ENCODE results near the gene DARS1.
"Not testable (repeated sequence)": the region's sequence is repeated elsewhere in the genome, so short reads cannot be mapped to it uniquely, and the experiment has no call there.

The DARS1 gene

GRCh38 chr2:135890149-135890548 lies 95.3 kb downstream of the DARS1 start:
- H3K27ac ChIP-seq (ENCODE audit: low read depth, low read length) = no peak overlapping the region
- no peaks in the 10 kb centered on the region for H3K9me2 ChIP-seq (replicated peaks; ENCODE audit: insufficient read depth, low read length)
- no peaks in the 10 kb centered on the region for H3K79me2 ChIP-seq (ENCODE audit: insufficient read depth, low read length)
- no peak overlapping the region for H2AFZ ChIP-seq (ENCODE audit: low read depth, low read length, severe bottlenecking)
- H4K20me1 ChIP-seq (ENCODE audit: low read depth, low read length) = no peaks in the 10 kb centered on the region
- no peaks in the 10 kb centered on the region; the same call in 1 of the 2 replicates for H3K9me3 ChIP-seq (ENCODE audit: insufficient read depth, low read length)
- no peak for TF ChIP-seq EZH2phosphoT487 (conservative IDR thresholded peaks at IDR 0.05; ENCODE audit: low read length)
- TF ChIP-seq, protein P1, sequence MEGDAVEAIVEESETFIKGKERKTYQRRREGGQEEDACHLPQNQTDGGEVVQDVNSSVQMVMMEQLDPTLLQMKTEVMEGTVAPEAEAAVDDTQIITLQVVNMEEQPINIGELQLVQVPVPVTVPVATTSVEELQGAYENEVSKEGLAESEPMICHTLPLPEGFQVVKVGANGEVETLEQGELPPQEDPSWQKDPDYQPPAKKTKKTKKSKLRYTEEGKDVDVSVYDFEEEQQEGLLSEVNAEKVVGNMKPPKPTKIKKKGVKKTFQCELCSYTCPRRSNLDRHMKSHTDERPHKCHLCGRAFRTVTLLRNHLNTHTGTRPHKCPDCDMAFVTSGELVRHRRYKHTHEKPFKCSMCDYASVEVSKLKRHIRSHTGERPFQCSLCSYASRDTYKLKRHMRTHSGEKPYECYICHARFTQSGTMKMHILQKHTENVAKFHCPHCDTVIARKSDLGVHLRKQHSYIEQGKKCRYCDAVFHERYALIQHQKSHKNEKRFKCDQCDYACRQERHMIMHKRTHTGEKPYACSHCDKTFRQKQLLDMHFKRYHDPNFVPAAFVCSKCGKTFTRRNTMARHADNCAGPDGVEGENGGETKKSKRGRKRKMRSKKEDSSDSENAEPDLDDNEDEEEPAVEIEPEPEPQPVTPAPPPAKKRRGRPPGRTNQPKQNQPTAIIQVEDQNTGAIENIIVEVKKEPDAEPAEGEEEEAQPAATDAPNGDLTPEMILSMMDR (IDR thresholded peaks at IDR 0.05; ENCODE audit: insufficient read depth, low read length, poor library complexity, severe bottlenecking) = no peak
- H3K4me2 ChIP-seq (ENCODE audit: low read depth, low read length, poor library complexity, severe bottlenecking) = no peak overlapping the region
- no peak overlapping the region for H3K9ac ChIP-seq (ENCODE audit: low read length)
- H3K27me3 ChIP-seq (ENCODE audit: low read length) = no peaks in the 10 kb centered on the region
- no peaks in the 10 kb centered on the region for H3K36me3 ChIP-seq (ENCODE audit: low read length)
- no peaks in the 10 kb centered on the region for H3F3A ChIP-seq (ENCODE audit: insufficient read depth)
- no peak overlapping the region for H3K4me3 ChIP-seq (ENCODE audit: insufficient read depth, low read length, poor library complexity, severe bottlenecking)

DNA sequence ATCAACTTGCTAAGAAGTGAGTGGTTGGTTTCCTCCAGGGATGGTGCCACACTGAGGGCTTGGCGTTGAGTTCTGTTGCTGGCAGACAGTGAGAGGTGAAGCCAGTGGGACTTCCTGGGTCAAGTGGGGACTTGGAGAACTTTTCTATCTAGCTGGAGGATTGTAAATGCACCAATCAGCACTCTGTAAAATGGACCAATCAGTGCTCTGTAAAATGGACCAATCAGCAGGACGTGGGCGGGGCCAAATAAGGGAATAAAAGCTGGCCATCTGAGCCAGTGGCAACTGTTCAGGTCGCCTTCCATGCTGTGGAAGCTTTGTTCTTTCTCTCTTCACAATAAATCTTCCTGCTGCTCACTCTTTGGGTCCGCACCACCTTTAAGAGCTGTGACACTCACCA lies 96.8 kb downstream of the DARS1 start:
- not testable (repeated sequence) for H3K36me3 ChIP-seq (ENCODE audit: low read length); H3K4me3 ChIP-seq (ENCODE audit: insufficient read depth, low read length, poor library complexity, severe bottlenecking); H3K79me2 ChIP-seq (ENCODE audit: insufficient read depth, low read length); H3K9me3 ChIP-seq (ENCODE audit: insufficient read depth, low read length); H3K9ac ChIP-seq (ENCODE audit: low read length); H3K27me3 ChIP-seq (ENCODE audit: low read length); H3K9me2 ChIP-seq (replicated peaks; ENCODE audit: insufficient read depth, low read length); H2AFZ ChIP-seq (ENCODE audit: low read depth, low read length, severe bottlenecking); H4K20me1 ChIP-seq (ENCODE audit: low read depth, low read length); H3K27ac ChIP-seq (ENCODE audit: low read depth, low read length); H3K4me2 ChIP-seq (ENCODE audit: low read depth, low read length, poor library complexity, severe bottlenecking); H3F3A ChIP-seq (ENCODE audit: insufficient read depth)

- Histone ChIP-seq H3K9ac (ENCODE audit: low read length) (no peak overlapping the region), H3K9me2 (replicated peaks; ENCODE audit: insufficient read depth, low read length) (no peaks in the 10 kb centered on the region), H3K27ac (ENCODE audit: low read depth, low read length) (no peak overlapping the region), H3K36me3 (ENCODE audit: low read length) (no peaks in the 10 kb centered on the region), H3K79me2 (ENCODE audit: insufficient read depth, low read length) (no peaks in the 10 kb centered on the region), H3K27me3 (ENCODE audit: low read length) (no peaks in the 10 kb centered on the region), H3K4me2 (ENCODE audit: low read depth, low read length, poor library complexity, severe bottlenecking) (no peak overlapping the region), H4K20me1 (ENCODE audit: low read depth, low read length) (no peaks in the 10 kb centered on the region), H3K9me3 (ENCODE audit: insufficient read depth, low read length) (no peaks in the 10 kb centered on the region; the same call in 1 of the 2 replicates), H2AFZ (ENCODE audit: low read depth, low read length, severe bottlenecking) (no peak overlapping the region), H3K4me3 (ENCODE audit: insufficient read depth, low read length, poor library complexity, severe bottlenecking) (no peak overlapping the region), H3F3A (ENCODE audit: insufficient read depth) (no peaks in the 10 kb centered on the region)
- TF ChIP-seq EZH2phosphoT487 (conservative IDR thresholded peaks at IDR 0.05; ENCODE audit: low read length) = no peak
- TF ChIP-seq, protein P1 (IDR thresholded peaks at IDR 0.05; ENCODE audit: insufficient read depth, low read length, poor library complexity, severe bottlenecking) = no peak
These were observed 99.7 kb downstream of the DARS1 start for GRCh38 chr2:135885709-135886108.

- no peak overlapping the region for H2AFZ ChIP-seq (ENCODE audit: low read depth, low read length, severe bottlenecking)
- H3K79me2 ChIP-seq (ENCODE audit: insufficient read depth, low read length) = no peaks in the 10 kb centered on the region
- no peak overlapping the region for H3K4me2 ChIP-seq (ENCODE audit: low read depth, low read length, poor library complexity, severe bottlenecking)
These were observed 103.0 kb downstream of the DARS1 start for GRCh38 chr2:135882415-135882814.

GRCh38 chr2:135876770-135877169 lies 108.7 kb downstream of the DARS1 start:
- peaks cover 18% of the 10 kb centered on the region for H3K36me3 ChIP-seq (ENCODE audit: low read length)
- H3K4me2 ChIP-seq (ENCODE audit: low read depth, low read length, poor library complexity, severe bottlenecking) = peak overlapping the region; percentile 46
- peak overlapping the region; percentile 90 for H3K9ac ChIP-seq (ENCODE audit: low read length)
- H3K79me2 ChIP-seq (ENCODE audit: insufficient read depth, low read length) = peaks cover 44% of the 10 kb centered on the region
- H3K9me2 ChIP-seq (replicated peaks; ENCODE audit: insufficient read depth, low read length); H3F3A ChIP-seq (ENCODE audit: insufficient read depth); H3K9me3 ChIP-seq (ENCODE audit: insufficient read depth, low read length); H3K27me3 ChIP-seq (ENCODE audit: low read length): not testable (repeated sequence)
- H3K27ac ChIP-seq (ENCODE audit: low read depth, low read length) = peak overlapping the region; percentile 8; the same call in 1 of the 2 replicates
- peak overlapping the region; percentile 28 for H3K4me3 ChIP-seq (ENCODE audit: insufficient read depth, low read length, poor library complexity, severe bottlenecking)
- peak overlapping the region; percentile 10 for H2AFZ ChIP-seq (ENCODE audit: low read depth, low read length, severe bottlenecking)
- peaks cover 24% of the 10 kb centered on the region for H4K20me1 ChIP-seq (ENCODE audit: low read depth, low read length)

More at GRCh38 chr2:135882415-135882814, 103.0 kb downstream of the DARS1 start:
- H3K27ac ChIP-seq (ENCODE audit: low read depth, low read length) = no peak overlapping the region
- H3F3A ChIP-seq (ENCODE audit: insufficient read depth) = no peaks in the 10 kb centered on the region
- H4K20me1 ChIP-seq (ENCODE audit: low read depth, low read length) = no peaks in the 10 kb centered on the region
- no peaks in the 10 kb centered on the region for H3K36me3 ChIP-seq (ENCODE audit: low read length)
- no peak overlapping the region for H3K4me3 ChIP-seq (ENCODE audit: insufficient read depth, low read length, poor library complexity, severe bottlenecking)
- H3K9me2 ChIP-seq (replicated peaks; ENCODE audit: insufficient read depth, low read length) = no peaks in the 10 kb centered on the region
- H3K9me3 ChIP-seq (ENCODE audit: insufficient read depth, low read length) = no peaks in the 10 kb centered on the region
- TF ChIP-seq, protein P1 (IDR thresholded peaks at IDR 0.05; ENCODE audit: insufficient read depth, low read length, poor library complexity, severe bottlenecking) = no peak
- no peak for TF ChIP-seq EZH2phosphoT487 (conservative IDR thresholded peaks at IDR 0.05; ENCODE audit: low read length)
- H3K9ac ChIP-seq (ENCODE audit: low read length) = no peak overlapping the region
- no peaks in the 10 kb centered on the region for H3K27me3 ChIP-seq (ENCODE audit: low read length)

Measured in SU-DHL-6 (cell line).